NCI-H2107 (cell line): Measurements from ENCODE around the gene JAKMIP1.
"Not testable (repeated sequence)": the region's sequence is repeated elsewhere in the genome, so short reads cannot be mapped to it uniquely, and the experiment has no call there.

ENCODE experiments used
- DNase-seq: peaks from one replicate; lab custom pipeline; 2025; lab: John Stamatoyannopoulos, UW

Gene JAKMIP1

DNA sequence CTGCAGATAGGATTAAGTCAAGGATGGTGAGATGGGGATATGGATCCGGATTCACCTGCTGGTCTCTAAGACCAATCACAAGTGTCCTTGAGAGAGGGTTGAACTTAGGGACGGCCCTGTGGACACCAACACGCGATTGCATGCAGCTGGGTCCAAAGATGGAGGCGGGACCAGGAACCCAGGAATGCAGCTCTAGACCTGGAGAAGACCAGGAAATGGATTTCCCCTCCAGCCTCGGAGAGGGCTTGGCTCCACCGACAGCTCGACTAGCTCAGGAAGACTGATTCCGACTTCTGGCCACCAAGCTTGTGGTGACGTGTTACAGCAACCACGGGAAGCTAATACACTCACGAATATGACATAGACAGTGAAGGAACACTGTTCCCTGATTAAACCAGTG lies 186.8 kb downstream of the JAKMIP1 start:
- no peak for DNase-seq

DNA sequence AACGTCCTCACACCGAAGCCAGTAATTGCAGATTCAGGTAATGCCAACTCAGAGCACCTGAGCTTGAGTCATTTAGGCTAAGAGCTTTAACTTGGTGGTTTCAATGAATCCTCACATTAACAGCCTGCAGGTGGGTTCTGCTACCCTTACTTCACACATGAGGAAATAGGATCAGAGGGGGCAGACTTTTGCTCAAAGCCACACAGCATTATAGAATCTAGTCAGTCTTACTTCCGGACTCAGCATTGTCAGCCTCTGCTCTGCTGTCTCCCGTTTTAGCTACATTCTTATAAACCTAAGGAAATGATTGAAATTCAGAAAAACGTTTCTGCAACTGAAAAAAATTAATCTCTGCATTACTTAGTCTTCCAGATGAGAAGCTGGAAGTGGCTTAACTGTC lies 188.1 kb downstream of the JAKMIP1 start:
- DNase-seq: no peak

DNA sequence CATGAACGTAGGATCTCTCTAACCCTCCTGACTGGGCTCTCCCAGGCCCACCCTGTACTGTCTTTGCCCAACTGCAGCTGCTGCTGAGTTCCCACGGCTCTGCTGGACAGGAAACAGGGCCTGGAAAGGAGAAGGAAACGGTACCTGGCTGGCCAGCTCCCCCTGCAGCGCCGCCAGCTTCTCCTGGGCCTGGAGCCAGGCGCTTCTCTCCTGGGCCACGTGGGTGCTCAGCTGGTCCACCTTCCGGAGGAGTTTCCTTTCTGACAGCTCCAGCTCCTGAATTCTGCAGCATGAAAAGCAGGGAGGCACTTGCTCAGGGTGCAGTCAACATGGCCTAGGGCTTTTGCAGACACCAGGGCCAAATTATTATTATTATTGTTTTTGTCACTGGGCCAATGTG lies 188.7 kb downstream of the JAKMIP1 start:
- DNase-seq: no peak

DNA sequence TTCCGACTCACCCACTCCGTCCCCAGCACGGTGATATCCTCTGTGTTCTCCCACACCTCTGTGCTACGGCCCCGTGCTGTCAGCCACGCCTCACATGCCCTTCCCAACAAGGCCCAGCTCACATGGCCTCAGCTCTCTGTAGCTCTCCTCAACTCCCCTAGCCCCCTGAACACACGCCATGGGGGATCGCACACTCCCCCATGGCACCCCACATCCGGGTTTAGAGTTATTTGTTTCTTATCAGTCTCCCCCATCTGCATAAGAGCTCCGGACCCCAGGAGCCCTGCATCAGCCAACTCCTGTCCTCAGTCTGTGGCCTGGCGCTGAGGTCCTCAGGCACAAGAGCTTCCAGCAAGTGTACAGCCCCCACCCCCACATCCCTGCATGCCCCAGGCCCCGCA lies 189.1 kb downstream of the JAKMIP1 start:
- no peak for DNase-seq

DNA sequence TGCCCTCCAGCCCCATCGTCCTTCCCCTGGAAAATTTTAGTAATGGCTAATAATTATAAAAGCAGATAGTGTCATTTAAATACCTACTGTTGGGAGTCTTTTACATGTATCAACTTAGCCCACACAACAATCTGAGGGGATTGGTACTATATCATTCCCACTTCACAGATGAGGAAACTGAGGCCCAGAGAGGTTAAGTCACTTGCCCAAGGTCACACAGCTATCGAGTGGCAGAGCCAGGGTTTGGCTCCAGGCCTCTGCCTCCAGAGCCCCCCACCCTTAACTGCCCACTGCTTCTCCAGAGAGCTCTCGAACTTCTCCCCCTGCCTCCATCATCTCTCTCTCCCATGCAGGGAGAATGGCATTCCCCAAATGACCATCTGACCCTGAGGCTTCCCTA lies 189.6 kb downstream of the JAKMIP1 start:
- DNase-seq: no peak

DNA sequence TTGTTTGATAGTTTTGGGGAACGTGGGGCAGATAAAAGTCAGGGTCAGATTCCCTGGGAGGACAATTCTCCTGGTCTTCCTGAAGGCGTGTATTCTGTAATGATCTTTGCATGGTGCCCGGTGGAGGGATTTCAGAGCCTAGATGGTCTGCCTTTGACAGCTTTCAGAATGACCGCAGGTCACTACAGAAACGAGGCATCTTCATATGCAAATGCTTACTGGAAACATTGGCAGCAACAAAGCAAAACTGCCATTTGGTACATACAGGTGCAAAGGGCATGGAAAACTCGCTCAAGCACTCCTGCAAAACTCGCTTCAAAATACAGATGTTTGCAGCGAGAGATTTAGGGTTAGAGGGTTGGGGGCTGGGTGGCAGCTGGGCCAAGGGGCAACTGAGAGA lies 190.9 kb downstream of the JAKMIP1 start:
- no peak for DNase-seq

DNA sequence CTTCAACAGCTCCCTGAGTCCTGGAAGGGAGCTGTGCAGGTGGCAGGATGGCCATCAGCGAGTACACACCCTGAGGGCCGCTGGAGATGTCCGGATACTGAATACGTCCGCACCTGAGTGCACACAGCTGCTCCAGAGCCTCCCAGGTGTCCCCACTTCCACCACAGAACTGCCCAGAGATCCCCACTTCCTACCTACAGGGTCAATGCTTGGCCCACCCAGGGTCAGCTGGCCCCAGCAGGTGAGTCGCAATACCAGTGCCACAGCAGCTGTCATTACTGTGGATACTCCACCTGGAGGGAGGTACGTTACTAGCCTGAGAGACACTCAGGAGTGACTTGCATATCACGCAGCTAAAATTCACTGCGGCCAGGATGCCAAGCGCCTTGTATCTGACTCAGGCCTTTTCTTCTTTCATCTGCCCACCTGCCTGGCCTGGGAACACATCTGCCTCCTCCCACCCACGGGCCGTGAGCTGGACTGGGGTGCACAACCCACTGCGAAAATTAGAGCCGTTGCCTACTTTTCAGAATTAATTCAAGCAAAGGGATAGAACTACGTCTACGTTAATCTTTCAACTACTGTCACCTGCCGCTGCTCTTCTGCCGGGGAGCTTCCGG lies 191.5 kb downstream of the JAKMIP1 start:
- DNase-seq: no peak

DNA sequence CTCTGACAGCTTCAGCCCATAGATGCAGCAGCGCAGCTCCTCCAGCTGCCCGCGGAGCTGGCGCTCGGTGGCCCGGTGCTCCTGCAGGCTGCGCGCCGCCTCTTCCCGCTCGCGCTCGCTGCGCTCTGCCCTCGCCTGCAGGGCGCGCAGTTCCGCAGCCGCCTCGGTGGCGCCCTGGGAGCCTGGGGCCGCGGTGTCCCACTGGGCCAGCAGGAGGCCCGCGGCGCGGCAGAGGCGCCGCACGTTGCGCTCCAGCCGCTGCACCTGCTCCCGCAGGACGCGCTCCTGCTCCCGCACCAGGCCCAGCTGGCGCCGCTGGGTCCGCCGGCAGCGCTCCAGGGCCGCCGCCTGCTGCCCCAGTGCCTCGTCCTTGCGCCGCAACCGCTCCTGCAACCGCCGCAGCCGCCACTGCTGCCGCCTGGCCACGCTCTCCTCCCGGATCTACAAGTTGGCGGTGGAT lies 192.2 kb downstream of the JAKMIP1 start:
- no peak for DNase-seq

DNA sequence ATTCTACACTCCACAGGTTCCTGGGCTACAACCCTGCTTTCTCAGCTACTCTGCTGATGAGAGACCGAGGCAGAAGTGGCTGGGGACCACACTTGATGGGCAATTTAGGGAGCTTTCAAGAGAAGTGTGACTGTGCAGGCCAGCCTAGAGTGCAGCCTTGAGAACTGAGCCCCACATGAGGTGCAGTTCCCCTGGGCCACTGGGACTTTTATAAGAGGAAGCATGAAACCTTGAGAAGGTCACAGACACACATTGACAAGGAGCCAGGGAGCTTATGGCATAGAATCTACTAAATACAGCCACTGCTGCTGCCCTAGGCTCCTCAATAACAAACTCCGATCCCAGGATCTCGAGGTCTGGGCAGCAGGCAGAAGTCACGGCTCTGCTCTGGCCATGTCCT lies 195.2 kb downstream of the JAKMIP1 start:
- DNase-seq: no peak

DNA sequence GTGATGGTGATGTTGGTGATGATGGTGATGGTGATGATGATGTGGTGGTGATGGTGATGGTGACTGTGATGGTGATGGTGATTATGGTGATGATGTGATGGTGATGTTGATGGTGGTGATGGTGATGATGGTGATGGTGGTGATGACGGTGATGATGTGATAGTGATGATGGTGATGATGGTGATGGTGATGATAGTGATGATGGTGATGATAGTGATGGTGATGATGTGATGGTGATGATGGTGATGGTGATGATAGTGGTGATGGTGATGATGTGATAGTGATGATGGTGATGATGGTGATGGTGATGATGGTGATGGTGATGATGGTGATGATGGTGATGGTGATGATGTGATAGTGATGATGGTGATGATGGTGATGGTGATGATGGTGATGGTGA lies 196.9 kb downstream of the JAKMIP1 start:
- DNase-seq: not testable (repeated sequence)

DNA sequence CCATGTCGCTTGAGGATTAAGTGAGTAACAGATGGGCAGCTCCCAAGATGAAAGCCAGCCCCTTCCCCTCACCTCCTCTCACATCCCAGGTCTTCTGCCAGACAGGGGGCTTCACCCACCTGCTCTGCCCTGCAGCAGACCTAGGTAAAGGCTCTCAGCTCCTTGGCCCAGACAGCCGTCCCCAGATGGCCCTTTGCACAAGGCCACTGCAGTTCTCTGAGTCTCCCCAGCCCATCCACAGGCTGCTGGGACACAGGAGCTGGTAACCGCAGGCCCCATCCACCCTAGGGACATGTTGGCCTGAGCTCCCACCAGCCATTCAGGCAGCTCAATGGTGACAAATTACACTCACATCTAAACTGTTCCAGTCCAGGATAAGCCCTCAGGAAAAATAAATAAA lies 197.4 kb downstream of the JAKMIP1 start:
- DNase-seq: no peak

DNA sequence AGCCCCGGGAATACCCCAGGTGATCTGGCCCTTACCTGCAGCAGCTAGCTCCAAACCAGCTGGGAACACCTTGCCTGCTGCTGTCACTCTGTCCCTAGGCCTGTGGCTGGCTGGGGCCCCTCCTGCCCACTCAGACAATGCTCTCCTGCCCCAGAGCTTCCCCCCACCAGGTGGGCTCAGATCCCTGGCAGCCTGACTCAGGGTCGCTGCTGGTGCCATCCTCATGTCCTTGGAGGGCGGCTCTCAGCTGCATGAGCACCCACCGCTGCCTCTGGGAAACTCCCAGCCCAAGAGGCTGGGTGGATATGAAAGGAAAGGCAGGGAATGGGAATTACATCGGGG lies 197.9 kb downstream of the JAKMIP1 start:
- no peak for DNase-seq

DNA sequence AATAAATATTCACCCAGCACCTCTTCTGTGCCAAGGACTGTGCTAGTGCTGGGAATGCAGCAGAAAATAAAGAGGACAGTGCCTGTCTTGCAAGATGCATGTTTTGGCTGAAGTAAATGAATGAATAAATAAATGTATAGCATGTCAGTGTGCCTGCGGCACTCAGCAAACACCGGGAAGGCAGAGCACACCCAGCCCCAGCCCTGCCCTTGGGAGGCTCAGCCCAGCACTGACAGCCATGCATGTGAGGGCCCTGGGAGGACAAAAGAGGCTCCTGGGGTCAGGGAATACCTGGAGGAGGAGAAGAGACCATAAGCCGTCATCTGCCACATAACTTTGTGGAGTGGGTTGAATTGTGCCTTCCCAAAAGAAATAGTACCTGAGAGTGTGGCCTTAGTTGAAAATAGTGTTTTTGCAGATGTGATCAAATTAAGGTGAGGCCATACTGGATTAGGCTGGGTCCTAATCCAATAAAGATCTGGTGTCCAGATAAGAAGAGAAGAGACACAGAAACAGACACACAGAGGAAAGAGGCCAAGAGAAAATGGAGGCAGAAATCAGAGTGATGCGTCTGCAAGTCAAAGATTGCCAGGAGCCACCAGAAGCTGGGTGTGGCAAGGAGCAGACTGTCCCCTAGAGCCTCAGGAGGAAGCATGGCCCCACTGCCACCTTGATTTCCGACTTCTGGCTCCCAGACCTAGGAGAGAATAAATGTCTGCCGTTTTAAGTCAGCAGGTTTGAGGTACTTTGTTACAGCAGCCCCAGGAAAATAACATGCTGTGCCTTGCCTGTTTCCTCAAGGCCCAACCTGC lies 198.5 kb downstream of the JAKMIP1 start:
- DNase-seq: no peak

DNA sequence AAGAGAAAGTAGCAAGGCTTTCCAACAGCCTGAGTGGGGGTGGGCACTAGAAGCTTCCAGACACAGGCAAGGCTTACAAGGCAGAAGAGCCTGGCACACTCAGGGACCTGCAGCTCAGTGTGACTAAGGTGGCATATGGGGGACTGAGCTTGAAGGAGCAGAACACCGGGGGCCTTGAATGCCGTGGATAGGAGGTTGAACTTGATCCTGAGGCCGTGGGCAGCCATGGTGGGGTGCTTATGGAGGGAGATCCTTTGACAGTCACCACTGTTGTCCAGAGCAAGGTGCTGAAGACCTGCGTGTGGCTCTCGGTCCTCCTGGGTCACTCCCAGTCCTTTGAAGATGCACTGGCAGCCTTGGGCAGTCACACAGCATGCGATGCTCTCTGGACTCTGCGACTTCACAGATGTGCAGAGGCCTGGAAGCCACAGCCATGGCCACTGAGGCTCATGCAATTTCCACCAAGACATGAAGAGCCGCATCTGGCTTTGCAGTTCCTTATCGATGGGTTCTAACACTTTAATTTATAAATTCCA lies 200.5 kb downstream of the JAKMIP1 start:
- no peak for DNase-seq

DNA sequence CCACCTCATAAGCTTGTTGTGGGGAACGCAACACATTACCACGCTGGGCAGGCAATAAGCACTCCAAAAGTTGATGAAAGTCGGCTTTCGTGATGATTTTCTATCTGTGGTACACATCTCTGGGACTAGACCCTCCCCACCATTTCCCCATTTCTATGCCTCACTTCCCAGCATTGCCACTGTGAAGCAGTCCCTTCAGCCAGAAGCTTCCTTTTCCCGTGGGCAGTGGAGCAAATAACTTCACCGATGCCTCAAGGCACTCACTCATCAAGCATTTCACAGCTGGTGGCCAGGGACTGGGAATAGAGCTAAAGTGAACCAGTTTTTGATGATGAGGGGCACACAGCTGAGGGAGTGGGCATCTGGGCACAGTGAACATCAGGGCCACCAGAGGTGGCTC lies 201.0 kb downstream of the JAKMIP1 start:
- no peak for DNase-seq

DNA sequence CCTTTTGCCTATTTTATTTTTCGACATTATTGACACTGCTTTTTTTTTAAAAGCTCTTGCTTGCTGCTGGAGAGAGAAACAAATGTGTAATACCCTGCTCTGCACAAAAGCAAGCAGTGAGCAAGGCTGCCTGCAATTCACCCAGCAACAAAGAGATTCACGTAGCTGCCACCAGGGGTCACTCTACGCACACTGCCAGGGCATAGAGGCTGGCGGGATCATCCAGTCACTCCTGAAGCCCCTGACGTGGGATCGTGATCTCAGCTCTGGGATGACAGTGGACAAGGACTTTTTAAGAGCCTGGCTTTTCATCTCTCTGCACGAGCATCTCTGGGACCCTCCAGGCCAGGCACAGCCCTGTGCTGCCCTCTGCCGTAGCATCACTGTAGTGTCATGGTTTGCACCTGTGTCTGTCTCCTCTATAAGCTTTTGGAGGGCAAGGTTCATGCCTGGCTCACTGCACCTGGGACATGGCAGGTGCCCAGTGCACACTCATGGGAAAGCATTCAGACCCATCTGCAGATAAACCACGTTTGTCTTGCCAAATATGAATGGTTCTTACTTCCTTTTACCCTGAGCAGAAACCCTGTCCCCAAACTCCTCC lies 201.9 kb downstream of the JAKMIP1 start:
- DNase-seq: peak; percentile 5

DNA sequence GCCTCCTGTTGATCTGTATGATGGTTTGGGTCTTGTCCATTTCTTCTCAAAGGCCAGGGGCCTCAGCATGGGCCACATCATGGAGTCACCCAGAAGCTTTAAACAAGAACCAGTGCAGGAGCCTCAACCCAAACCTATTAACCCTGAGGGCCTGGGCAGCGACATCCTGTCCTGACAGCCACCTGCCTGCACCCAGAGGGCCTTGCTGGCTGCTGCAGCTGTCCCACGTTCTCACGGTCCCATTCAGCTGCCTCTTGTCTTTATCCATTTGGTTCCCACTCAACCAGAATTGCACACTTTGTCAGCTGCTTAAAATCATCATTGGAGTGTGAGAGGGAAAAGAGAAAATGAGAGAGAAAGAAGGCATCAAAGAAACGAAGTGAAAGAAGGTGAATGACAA lies 203.7 kb downstream of the JAKMIP1 start:
- no peak for DNase-seq

DNA sequence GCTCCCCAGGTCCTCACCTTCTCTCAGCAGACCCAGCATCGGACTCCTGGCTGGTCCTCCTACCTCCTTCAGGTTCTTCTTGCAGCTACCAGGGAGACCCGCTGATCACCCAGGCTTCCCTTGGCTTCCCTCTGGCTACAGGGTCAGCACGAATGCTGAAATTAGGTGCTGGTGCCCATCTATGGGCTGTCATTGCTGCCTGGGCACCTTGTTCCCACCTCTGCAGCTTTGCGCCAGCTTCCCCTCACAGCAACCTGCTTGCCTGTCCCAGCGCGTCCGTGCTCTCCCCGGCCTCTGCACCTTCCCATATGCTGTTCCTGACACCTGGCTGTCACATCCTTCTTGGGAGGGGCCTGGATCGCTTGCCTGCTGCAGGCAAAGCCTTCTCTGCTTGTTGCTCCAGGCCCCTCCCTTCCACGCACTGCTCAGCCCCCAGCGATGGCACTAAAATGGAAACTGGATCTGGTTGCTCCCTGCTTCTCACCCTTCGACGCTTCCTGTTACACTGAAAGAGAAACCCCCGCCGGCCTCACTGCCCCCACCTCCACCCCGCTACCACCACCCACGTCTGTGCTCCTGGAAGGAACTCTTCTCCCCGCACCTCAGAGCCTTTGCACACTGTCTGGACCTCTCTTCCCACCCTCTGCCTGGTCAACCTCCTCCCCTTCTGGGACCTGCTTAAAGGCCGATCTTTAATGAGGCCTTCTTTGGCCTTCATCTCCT lies 204.3 kb downstream of the JAKMIP1 start:
- no peak for DNase-seq

DNA sequence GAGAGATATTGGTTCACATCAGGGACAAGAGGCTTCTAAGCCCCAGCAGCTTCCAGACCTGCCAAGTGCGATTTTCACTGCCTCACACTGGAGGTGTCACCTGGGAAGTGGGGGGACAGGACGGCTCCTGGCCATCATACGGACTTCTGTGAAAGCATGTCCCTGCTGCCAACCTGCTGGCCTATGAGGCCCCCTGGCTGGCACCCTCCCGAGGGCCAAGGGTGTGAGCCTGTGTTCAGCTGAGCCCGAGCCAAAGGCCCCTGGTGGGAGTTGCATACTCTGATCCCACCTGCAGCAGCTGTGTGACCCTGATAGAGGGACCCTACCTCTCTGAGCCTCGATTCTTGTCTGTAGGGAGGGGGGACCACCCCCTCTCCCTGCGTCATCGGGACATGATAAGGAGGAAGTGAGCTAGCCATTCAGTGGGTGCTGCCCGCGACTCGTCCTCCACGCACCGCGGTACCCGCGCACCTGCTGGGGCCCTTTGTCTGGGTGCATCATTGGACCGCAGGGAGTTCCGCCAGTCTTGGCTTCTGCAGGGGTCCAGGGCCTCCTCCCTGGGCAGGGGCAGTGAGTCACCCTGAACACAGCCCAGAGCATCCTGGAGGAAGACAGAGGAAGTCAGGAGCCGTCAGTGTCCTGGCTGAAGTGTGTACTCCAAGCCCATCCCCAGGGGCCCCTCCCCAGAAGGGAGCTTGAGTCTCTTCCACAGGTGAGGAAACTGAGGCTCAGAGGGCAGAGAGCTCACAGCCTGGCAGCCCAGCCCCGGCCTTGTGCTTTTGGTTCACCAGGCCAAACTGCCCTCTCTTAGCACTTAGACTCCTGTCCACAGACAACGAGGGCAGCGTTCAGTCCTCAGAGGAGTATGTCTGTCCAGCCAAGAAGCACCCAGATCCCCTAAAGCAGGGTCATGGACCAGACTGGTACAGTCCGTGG lies 206.2 kb downstream of the JAKMIP1 start:
- DNase-seq: no peak

DNA sequence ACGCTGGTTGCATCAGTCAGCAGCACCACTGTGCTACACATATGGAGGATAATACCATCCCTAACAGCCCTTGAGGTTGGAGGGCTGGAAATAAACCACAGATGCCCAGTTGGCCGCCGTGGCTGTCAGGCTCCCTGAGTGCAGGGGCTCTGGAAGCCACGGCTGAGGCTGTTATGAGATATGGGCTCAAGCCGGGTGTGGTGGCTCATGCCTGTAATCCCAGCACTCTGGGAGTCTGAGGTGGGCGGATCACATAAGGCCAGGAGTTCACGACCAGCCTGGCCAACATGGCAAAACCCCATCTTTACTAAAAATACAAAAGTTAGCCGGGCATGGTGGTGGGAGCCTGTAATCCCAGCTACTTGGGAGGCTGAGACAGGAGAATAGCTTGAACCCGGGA lies 207.0 kb downstream of the JAKMIP1 start:
- not testable (repeated sequence) for DNase-seq

DNA sequence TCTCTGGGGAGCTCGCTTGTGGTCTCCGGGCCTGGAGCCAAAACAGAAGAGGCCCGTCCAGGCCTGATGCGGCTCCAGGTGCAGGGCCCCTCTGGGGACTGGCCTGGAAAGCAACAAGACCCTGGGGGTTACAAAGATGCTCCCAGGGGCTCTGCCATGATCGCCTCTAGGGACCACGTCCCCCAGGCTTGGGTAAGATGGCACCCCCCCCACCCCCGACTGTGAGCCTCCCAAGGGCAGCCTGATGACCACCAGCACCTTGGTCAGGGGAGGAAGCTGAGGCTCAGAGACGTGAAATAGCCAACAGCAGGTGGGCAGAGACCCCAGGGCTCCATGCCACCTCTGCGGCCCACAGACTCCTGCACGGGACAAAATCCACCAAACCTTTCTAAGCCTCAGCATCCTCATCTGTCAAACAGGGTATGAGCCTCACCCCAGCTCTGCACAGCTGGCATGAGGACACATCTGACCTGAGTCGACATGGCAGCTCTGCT lies 207.5 kb downstream of the JAKMIP1 start:
- no peak for DNase-seq
